RWPE1 (cell line): ENCODE measurements around the gene PPP1R3C.

ENCODE experiments used
- CTCF ChIA-PET: fragments of 350-600 bp; sonication (Branson Sonifier 250); formaldehyde crosslinking; extraction: SDS; loops from one replicate; lab custom pipeline; 2021; lab: Yijun Ruan, JAX
- POLR2A ChIA-PET: fragments of 400-600 bp; formaldehyde crosslinking; extraction: SDS; loops from one replicate; lab custom pipeline; 2020; ENCODE audit warnings: antibody characterized with exemption; ENCODE audit not compliant: low non-redundant PET; lab: Yijun Ruan, JAX
- DNase-seq: peaks from one replicate; pipeline ENCODE4 v3.0.0; 2012; ENCODE audit warnings: low spot score
- H3K27ac ChIP-seq: fragments of 450-650 bp; 2 replicates; pipeline ENCODE4 v1.5.1; 2017
- CTCF ChIP-seq: fragments of 450-650 bp; conservative IDR thresholded peaks from 2 replicates; pipeline ENCODE4 v1.5.1; 2017; ENCODE audit warnings: low read depth, mild to moderate bottlenecking

The PPP1R3C gene

GRCh38 chr10:91672021-91672608, 39.2 kb upstream of the PPP1R3C start:
- TF ChIP-seq CTCF, result no peak
- DNase-seq, result no peak
- peak overlapping the region; percentile 67 for H3K27ac ChIP-seq
- ChIA-PET CTCF (interaction anchor here (0.6 to 0.9 kb wide), 2 partner anchors 39 to 43 kb away, joined by 4 to 5 read pairs; partner anchors contain the start of gene PPP1R3C), POLR2A (no interaction called here)

- POLR2A ChIA-PET, result no interaction called here
- no peak for TF ChIP-seq CTCF
These were observed 36.0 kb upstream of the PPP1R3C start for GRCh38 chr10:91668913-91669312.

GRCh38 chr10:91665842-91666241, 33.0 kb upstream of the PPP1R3C start:
- POLR2A ChIA-PET, result no interaction called here
- CTCF ChIA-PET, result no interaction called here
- no peak for DNase-seq
- no peak overlapping the region for H3K27ac ChIP-seq
- TF ChIP-seq CTCF, result no peak

More at GRCh38 chr10:91668913-91669312, 36.0 kb upstream of the PPP1R3C start:
- H3K27ac ChIP-seq, result no peak overlapping the region
- CTCF ChIA-PET, result no interaction called here
- no peak for DNase-seq

- TF ChIP-seq CTCF, result no peak
- CTCF ChIA-PET, result no interaction called here
- no peak overlapping the region for H3K27ac ChIP-seq
- POLR2A ChIA-PET, result no interaction called here
- DNase-seq, result no peak
These were observed 31.6 kb upstream of the PPP1R3C start for GRCh38 chr10:91664426-91664825.

- no peak overlapping the region for H3K27ac ChIP-seq
- CTCF ChIA-PET, result interaction anchor here (0.6 kb wide), 1 partner anchor 11 kb away, joined by 4 read pairs; no protein-coding TSS in a partner anchor
- TF ChIP-seq CTCF, result no peak
- POLR2A ChIA-PET, result no interaction called here
- no peak for DNase-seq
These were observed 30.1 kb upstream of the PPP1R3C start for GRCh38 chr10:91662993-91663392.

GRCh38 chr10:91653219-91653870, 20.5 kb upstream of the PPP1R3C start:
- DNase-seq, result peak; percentile 90
- ChIA-PET CTCF (interaction anchor here (1.0 to 1.7 kb wide), 2 partner anchors 18 to 20 kb away, joined by 3 to 4 read pairs; partner anchors contain the start of gene PPP1R3C), POLR2A (no interaction called here)
- peak overlapping the region; percentile 85 for H3K27ac ChIP-seq
- no peak for TF ChIP-seq CTCF
